MM.1S (cell line): ENCODE measurements around the gene TEKTIP1.

Source experiments
- EZH2 ChIP-seq: fragments of 300-600 bp; sonication (generic); optimal IDR thresholded peaks from 2 replicates; pipeline ENCODE3; 2017; ENCODE audit warnings: low read depth, mild to moderate bottlenecking, antibody characterized with exemption, low read length, mixed read lengths
- TF ChIP-seq, protein P1 (sequence below): fragments of 300-600 bp; sonication (generic); IDR thresholded peaks from 2 replicates; pipeline ENCODE4 v1.5.1; 2016; ENCODE audit warnings: antibody characterized with exemption, low read length, mixed read lengths

DNA sequence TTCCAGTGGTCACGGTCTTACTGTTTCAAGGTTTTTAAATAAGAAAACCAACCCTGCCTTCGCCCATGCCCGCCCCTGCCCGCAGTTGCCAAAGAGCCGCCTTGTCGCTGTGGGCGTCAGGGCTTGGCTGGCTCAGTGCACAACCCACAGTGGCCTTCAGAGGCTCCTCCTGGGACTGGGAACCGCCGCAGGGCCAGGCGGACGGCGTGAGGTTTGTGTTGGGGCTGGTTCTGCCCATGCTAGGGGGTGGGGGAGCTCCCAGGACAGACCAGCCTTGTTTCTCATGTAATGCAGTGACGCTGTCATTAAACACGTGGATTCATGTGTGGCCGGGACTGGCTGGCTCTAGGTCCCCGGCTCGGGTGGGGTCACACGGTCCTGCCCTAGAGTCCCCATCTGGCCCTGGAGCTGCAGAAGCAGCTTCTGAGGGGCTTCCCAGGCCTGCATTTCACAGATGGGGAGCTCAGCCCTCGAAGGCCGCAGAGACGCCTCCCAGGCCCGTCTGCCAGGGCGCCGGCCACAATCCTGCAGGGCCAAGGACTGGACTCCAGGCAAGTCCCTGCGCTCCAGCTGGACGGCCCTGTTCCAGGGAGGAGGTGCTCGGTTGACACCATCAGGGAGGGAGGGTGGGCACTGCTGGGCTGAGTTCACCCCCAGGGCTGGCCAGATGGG, 2.4 kb upstream of the TEKTIP1 start:
- TF ChIP-seq EZH2: no peak
- TF ChIP-seq, protein P1, sequence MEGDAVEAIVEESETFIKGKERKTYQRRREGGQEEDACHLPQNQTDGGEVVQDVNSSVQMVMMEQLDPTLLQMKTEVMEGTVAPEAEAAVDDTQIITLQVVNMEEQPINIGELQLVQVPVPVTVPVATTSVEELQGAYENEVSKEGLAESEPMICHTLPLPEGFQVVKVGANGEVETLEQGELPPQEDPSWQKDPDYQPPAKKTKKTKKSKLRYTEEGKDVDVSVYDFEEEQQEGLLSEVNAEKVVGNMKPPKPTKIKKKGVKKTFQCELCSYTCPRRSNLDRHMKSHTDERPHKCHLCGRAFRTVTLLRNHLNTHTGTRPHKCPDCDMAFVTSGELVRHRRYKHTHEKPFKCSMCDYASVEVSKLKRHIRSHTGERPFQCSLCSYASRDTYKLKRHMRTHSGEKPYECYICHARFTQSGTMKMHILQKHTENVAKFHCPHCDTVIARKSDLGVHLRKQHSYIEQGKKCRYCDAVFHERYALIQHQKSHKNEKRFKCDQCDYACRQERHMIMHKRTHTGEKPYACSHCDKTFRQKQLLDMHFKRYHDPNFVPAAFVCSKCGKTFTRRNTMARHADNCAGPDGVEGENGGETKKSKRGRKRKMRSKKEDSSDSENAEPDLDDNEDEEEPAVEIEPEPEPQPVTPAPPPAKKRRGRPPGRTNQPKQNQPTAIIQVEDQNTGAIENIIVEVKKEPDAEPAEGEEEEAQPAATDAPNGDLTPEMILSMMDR: no peak
